Karpas-422 (cell line): ENCODE data around the gene BIVM. TPM values are rescaled to one million over a fixed set of nuclear protein-coding genes. Genes with fewer than 3 reads are reported as not detected.

ENCODE experiments used
- DNase-seq: peaks from one replicate; pipeline ENCODE4 v3.0.0-alpha.2; 2015
- H2AFZ ChIP-seq: fragments of 200-600 bp; sonication (generic); 2 replicates; pipeline ENCODE4 v1.6.1; 2014; ENCODE audit warnings: antibody characterized with exemption, low read length, mixed read lengths
- H3K27ac ChIP-seq: fragments of 200-600 bp; sonication (generic); 2 replicates; pipeline ENCODE4 v1.5.1; 2014; ENCODE audit warnings: mild to moderate bottlenecking, low read length, moderate library complexity
- H3K27me3 ChIP-seq: fragments of 200-600 bp; sonication (generic); 2 replicates; pipeline ENCODE4 v1.6.1; 2014; ENCODE audit warnings: low read length, mixed read lengths
- H3K36me3 ChIP-seq: fragments of 200-600 bp; sonication (generic); 2 replicates; pipeline ENCODE4 v1.6.1; 2014; ENCODE audit warnings: low read length, mixed read lengths; ENCODE audit not compliant: insufficient read depth
- H3K4me1 ChIP-seq: fragments of 200-600 bp; sonication (generic); 2 replicates; pipeline ENCODE4 v1.6.1; 2014; ENCODE audit warnings: mild to moderate bottlenecking, low read length, mixed read lengths
- H3K4me2 ChIP-seq: fragments of 200-600 bp; sonication (generic); 2 replicates; pipeline ENCODE4 v1.6.1; 2014; ENCODE audit warnings: low read length, low read depth, mild to moderate bottlenecking; ENCODE audit not compliant: poor library complexity, severe bottlenecking
- H3K4me3 ChIP-seq: fragments of 200-600 bp; sonication (generic); 2 replicates; pipeline ENCODE4 v1.5.1; 2014; ENCODE audit warnings: mild to moderate bottlenecking, antibody characterized with exemption, low read length, mixed read lengths
- H3K79me2 ChIP-seq: fragments of 200-600 bp; sonication (generic); 2 replicates; pipeline ENCODE4 v1.6.1; 2014; ENCODE audit warnings: mild to moderate bottlenecking, low read length, mixed read lengths
- H3K9ac ChIP-seq: fragments of 200-600 bp; sonication (generic); 2 replicates; pipeline ENCODE4 v1.6.0; 2014; ENCODE audit warnings: low read length
- H3K9me2 ChIP-seq: fragments of 200-600 bp; sonication (generic), shearing (Covaris generic); replicated peaks from 2 replicates; pipeline ENCODE4 v1.6.0; 2014; ENCODE audit warnings: mild to moderate bottlenecking, low read length, moderate library complexity; ENCODE audit not compliant: insufficient read depth
- H3K9me3 ChIP-seq: fragments of 300-700, 200-600 bp; sonication (generic); 2 replicates; pipeline ENCODE4 v1.6.1; 2014; ENCODE audit warnings: low read length, mixed read lengths
- H4K20me1 ChIP-seq: fragments of 200-600 bp; sonication (generic); 2 replicates; pipeline ENCODE4 v1.6.1; 2014; ENCODE audit warnings: mild to moderate bottlenecking, antibody characterized with exemption, low read length, low read depth; ENCODE audit not compliant: insufficient read depth
- total RNA-seq: library from RNA; depleted of rRNA; stranded (reverse); fragments of >200 nt; shearing (Covaris generic); gene quantifications from 2 replicates; pipeline ENCODE4 v1.2.3, GENCODE V29; 2014; ENCODE audit warnings: low replicate concordance

Gene BIVM
- total RNA-seq, 1 experiment from 2014 or later, result not detected

DNA sequence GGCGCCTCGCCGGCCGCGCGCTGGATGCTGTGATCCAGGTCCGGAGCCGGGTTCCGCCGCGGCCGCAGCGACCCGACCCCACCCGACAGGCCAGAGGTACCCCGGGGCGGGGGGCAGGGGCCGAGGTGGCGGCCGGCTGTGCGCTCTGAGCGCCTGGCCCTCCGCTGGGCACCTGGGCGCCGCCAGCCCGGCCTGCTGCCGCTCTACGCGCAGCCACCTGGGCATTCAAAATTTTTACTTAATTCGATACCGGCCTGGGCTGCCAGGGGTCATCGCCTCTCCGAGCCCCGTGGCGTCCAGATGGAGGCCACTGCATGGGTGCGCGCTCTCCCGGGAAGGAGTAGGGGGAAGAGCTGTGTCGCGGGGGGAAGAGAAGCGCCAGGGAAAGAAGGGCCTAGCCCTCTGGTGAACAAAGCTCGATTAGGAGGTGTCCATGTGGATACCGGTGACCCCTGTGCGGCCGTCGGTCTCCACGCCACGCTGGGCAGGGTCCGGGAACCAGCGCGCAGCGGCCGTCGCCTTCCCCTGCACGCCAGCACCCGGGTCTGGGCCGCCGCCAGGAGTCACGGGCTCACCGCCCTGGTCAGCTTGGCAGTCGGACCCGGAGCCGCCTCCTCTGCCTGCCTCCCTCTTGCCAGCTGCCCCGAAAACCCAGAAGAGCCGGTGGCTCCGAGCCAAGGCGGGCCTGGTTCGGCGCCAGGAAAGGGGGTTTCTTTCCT is 666 bp downstream of the BIVM start:
- H4K20me1 ChIP-seq, result no peaks in the 10 kb centered on the region
- no peaks in the 10 kb centered on the region for H3K9me3 ChIP-seq
- no peak overlapping the region for H3K27ac ChIP-seq
- no peaks in the 10 kb centered on the region for H3K9me2 ChIP-seq
- H3K4me3 ChIP-seq, result no peak overlapping the region
- H3K4me2 ChIP-seq, result no peak overlapping the region
- no peak for DNase-seq
- no peaks in the 10 kb centered on the region for H3K27me3 ChIP-seq
- H3K4me1 ChIP-seq, result no peaks in the 10 kb centered on the region
- H3K79me2 ChIP-seq, result no peaks in the 10 kb centered on the region
- no peaks in the 10 kb centered on the region for H3K36me3 ChIP-seq
- no peak overlapping the region for H2AFZ ChIP-seq
- no peak overlapping the region for H3K9ac ChIP-seq

GRCh38 chr13:102800145-102801041 is 1.5 kb downstream of the BIVM start:
- Histone ChIP-seq H3K36me3 (no peaks in the 10 kb centered on the region), H3K4me3 (no peak overlapping the region), H2AFZ (no peak overlapping the region), H4K20me1 (no peaks in the 10 kb centered on the region), H3K4me1 (no peaks in the 10 kb centered on the region), H3K9me3 (no peaks in the 10 kb centered on the region), H3K9ac (no peak overlapping the region), H3K79me2 (no peaks in the 10 kb centered on the region), H3K9me2 (no peaks in the 10 kb centered on the region), H3K4me2 (no peak overlapping the region), H3K27ac (no peak overlapping the region), H3K27me3 (no peaks in the 10 kb centered on the region)
- DNase-seq, result no peak

DNA sequence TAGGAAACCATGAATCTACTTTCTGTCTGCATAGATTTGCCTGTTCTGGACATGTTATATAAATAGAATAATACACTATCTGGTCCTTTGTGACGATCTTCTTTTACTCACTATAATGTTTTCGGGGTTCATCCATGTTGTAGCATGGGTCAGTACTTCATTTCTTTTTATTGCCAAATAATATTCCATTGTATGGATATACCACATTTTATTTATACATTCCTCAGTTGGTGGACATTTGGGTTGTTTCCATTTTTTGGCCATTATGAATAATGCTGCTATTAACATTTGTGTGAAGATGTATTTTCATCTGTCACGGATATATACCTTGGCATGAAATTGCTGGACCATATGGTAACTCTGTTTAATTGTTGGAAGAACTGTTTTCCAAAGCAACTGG is 6.8 kb downstream of the BIVM start:
- H3K4me1 ChIP-seq, result no peaks in the 10 kb centered on the region
- no peak overlapping the region for H3K9ac ChIP-seq
- no peaks in the 10 kb centered on the region for H3K27me3 ChIP-seq
- H3K36me3 ChIP-seq, result no peaks in the 10 kb centered on the region
- no peaks in the 10 kb centered on the region for H3K9me2 ChIP-seq
- H4K20me1 ChIP-seq, result no peaks in the 10 kb centered on the region
- DNase-seq, result no peak
- H2AFZ ChIP-seq, result no peak overlapping the region
- H3K4me3 ChIP-seq, result no peak overlapping the region
- H3K4me2 ChIP-seq, result no peak overlapping the region
- no peaks in the 10 kb centered on the region for H3K79me2 ChIP-seq
- H3K9me3 ChIP-seq, result no peaks in the 10 kb centered on the region
- H3K27ac ChIP-seq, result no peak overlapping the region

DNA sequence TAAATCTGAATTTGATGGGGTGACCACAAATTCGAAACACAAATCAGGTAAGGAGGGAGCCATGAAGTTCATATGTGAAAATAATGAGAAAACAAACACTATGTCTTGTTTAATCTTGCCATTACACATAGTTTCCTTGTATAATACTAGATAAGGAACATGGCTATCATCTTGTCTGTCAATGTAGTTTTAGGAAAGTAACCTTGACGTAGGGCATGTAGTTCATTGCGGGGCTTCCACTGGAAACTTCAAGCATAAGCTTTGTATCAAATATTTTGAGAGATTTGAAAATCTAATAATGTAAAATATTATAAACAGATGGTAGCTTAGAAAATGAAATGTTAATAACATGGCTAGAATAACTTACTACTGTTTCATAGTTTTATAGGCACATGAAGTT is 8.8 kb downstream of the BIVM start:
- Histone ChIP-seq H3K79me2 (no peaks in the 10 kb centered on the region), H3K9me3 (no peaks in the 10 kb centered on the region), H4K20me1 (no peaks in the 10 kb centered on the region), H3K27ac (no peak overlapping the region), H3K36me3 (no peaks in the 10 kb centered on the region), H3K4me3 (no peak overlapping the region), H3K4me2 (no peak overlapping the region), H3K9me2 (no peaks in the 10 kb centered on the region), H3K9ac (no peak overlapping the region), H3K27me3 (no peaks in the 10 kb centered on the region), H3K4me1 (no peaks in the 10 kb centered on the region), H2AFZ (no peak overlapping the region)
- DNase-seq, result no peak

GRCh38 chr13:102812611-102813287 is 13.8 kb downstream of the BIVM start:
- DNase-seq, result no peak
- no peaks in the 10 kb centered on the region for H3K4me1 ChIP-seq
- H3K9me3 ChIP-seq, result no peaks in the 10 kb centered on the region
- no peaks in the 10 kb centered on the region for H3K9me2 ChIP-seq
- no peaks in the 10 kb centered on the region for H3K79me2 ChIP-seq
- H3K4me2 ChIP-seq, result no peak overlapping the region
- H3K27ac ChIP-seq, result no peak overlapping the region
- H2AFZ ChIP-seq, result no peak overlapping the region
- no peaks in the 10 kb centered on the region for H3K36me3 ChIP-seq
- H3K9ac ChIP-seq, result no peak overlapping the region
- no peaks in the 10 kb centered on the region for H4K20me1 ChIP-seq
- no peak overlapping the region for H3K4me3 ChIP-seq
- no peaks in the 10 kb centered on the region for H3K27me3 ChIP-seq

DNA sequence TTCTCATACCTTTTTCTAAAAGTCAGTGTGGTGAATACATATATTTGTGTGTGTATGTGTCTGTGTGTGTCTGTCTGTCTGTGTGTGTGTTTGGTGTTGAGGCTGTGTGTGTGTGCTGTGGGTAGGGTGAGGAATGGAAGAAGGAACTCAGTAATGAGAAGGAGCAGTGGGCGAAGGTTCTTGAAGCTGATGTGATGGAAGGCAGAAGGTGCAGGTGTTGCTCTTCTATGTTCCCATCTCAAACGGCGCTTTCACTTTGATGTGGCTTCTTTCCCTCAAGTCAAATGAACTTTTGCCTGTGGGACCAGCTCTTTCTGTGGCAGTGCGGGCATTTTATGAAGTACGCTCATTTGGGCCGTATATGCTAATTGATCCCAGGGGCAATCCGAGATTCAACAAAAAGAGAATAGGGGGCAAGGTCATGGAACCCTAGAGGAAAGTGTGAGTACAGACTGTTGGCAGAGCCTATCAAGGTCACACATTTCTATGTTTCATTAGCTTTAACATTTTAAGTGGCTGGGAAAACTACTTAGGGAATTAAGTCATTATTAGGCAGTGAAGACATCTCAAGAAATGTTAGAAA is 15.2 kb downstream of the BIVM start:
- H3K9ac ChIP-seq, result no peak overlapping the region
- H3K4me2 ChIP-seq, result no peak overlapping the region
- H3K79me2 ChIP-seq, result no peaks in the 10 kb centered on the region
- no peaks in the 10 kb centered on the region for H3K4me1 ChIP-seq
- H3K9me2 ChIP-seq, result no peaks in the 10 kb centered on the region
- no peak overlapping the region for H3K27ac ChIP-seq
- no peaks in the 10 kb centered on the region for H3K9me3 ChIP-seq
- no peak for DNase-seq
- no peaks in the 10 kb centered on the region for H3K36me3 ChIP-seq
- H3K27me3 ChIP-seq, result no peaks in the 10 kb centered on the region
- no peak overlapping the region for H2AFZ ChIP-seq
- no peak overlapping the region for H3K4me3 ChIP-seq
- no peaks in the 10 kb centered on the region for H4K20me1 ChIP-seq

GRCh38 chr13:102814793-102815192 is 15.9 kb downstream of the BIVM start:
- no peaks in the 10 kb centered on the region for H3K9me3 ChIP-seq
- H3K9me2 ChIP-seq, result no peaks in the 10 kb centered on the region
- no peak overlapping the region for H3K4me3 ChIP-seq
- no peaks in the 10 kb centered on the region for H3K79me2 ChIP-seq
- no peak for DNase-seq
- H3K27me3 ChIP-seq, result no peaks in the 10 kb centered on the region
- H3K27ac ChIP-seq, result no peak overlapping the region
- no peaks in the 10 kb centered on the region for H4K20me1 ChIP-seq
- no peak overlapping the region for H3K9ac ChIP-seq
- no peaks in the 10 kb centered on the region for H3K36me3 ChIP-seq
- no peak overlapping the region for H2AFZ ChIP-seq
- no peaks in the 10 kb centered on the region for H3K4me1 ChIP-seq
- H3K4me2 ChIP-seq, result no peak overlapping the region

DNA sequence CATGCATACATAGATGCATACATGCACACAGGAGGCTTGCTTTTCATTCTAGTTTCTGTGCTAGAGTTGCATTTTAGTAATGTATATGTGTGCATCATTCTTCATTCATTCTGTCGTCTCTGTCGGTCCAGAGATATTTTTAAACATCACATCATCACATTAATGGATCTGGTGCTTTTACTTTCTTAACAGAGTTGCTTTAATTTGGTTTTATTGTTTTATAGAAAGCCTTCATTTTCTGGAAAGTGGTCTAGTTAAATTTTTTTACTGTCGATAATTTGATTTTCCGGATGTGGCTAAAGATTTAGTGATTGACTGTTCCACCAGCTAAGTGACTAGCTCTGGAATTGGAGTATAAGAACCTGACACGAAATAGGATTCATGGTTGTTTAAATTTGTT is 16.9 kb downstream of the BIVM start:
- H3K27me3 ChIP-seq, result no peaks in the 10 kb centered on the region
- no peak for DNase-seq

More for the DNA sequence above, 16.9 kb downstream of the BIVM start:
- Histone ChIP-seq H2AFZ (no peak overlapping the region), H3K79me2 (no peaks in the 10 kb centered on the region), H3K9me3 (no peaks in the 10 kb centered on the region), H3K4me3 (no peak overlapping the region), H3K9ac (no peak overlapping the region), H3K4me1 (no peaks in the 10 kb centered on the region), H3K9me2 (no peaks in the 10 kb centered on the region), H3K4me2 (no peak overlapping the region), H4K20me1 (no peaks in the 10 kb centered on the region), H3K27ac (no peak overlapping the region), H3K36me3 (no peaks in the 10 kb centered on the region)
